ENCODE data around the gene KDM4C.

KDM4C gene

DNA sequence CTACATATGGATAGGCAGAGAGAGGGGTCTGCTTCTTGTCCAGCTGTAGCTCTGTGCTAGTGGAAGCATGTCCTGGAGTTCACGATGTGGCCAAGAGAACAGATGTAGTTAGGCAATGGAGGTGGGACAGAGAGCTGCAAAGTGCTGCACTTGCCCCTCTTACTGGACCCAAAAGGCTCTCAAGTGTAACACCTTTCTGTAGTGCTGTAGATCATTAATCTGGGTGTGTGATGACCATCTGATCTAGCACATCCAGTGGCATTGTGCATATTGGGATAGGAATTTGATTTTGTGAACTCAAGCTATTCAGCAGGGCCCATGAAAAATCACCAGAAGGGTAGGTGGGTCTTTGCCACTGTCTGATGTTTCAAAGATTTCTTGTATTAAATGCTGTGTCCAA is 151.4 kb downstream of the KDM4C start:
- DNase-seq: no peak

DNA sequence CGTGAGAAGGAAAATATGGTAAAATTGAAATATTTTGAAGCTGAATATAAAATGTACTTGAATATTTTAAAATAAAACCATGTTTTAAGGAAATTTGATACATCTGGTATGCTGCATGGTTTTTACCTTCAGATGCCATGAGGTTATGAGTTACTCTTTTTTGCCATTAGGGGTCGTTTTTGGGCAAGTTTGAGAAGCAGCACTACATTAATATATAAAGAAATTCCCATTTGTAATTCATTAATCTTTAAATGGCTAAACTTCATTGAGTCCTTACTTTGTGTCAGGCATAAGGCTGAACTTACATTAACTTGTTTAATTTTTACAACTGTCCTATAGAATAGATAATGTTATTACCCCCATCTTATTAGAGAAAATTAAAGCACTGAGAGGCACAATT is 152.3 kb downstream of the KDM4C start:
- DNase-seq: peak; percentile 3

DNA sequence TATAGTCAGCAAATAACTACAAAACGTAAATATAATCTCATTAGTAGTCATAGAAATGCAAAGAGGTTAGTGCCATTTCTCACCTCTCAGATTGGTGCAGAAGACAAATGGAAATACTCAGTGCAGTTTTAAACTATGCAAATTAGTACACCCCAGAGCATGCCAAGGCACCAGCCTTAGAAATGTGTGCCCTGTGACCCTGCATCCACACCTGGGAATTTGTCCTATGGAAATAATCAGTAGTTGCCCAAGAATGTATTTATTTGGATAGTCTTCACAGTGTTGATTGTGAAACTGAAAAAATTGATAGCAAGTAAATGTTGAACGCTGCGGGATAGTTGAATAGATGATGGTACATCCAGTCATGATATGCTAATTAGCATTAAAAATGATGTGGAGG is 152.7 kb downstream of the KDM4C start:
- no peak for DNase-seq

DNA sequence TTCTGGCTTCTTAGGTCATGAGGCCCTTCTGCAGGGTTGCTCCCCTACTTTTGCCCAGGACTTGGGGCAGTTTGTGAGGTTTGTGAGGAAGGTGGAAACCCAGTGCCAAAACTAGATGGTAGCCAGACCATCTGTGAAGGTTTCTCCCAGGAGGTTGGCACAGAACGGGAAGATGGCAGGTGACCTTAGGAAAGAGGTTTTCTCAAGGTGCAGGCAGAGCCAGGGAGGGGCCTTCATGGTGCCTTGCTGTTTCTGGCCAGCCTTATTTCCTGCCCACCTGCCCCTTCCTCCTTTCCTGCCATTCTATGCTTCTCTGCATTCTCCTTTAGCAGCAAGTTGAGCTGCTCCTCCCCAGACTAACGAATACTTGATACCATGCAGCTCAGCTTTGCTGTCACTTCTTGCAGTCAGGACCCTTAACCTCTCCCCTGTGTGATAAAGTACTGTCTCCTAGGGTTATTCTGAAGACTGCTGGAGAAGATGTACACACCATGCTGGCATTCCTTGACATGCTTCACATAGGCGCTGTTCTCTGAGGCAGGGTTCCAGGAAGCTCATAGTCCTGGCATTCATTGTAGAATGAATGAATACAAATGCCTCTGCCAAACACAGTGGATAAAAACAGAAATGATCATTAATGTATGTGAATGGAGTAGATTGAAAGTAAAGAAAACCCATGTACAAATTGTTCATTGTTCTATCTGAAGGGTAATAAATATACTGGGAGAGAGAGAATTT is 154.3 kb downstream of the KDM4C start:
- no peak for DNase-seq

DNA sequence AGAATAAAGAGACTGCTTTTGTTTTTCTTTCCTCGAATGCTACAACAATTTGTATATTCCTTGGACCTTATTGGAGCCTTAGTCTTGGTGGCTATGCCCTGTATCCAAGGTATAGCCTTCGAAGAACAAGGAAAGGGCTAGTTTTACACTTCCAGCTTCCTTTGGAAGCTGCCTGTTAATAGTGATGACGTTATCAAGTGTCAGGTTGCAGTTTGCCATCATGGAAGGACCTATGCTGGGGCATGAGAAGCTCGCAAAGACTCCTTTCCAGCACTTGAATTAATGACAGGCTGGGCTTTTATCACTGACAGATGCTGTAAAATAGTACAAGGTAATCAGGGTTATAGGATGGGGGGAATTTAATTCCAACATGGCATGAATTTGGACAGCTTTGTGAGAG is 157.9 kb downstream of the KDM4C start:
- no peak for DNase-seq

DNA sequence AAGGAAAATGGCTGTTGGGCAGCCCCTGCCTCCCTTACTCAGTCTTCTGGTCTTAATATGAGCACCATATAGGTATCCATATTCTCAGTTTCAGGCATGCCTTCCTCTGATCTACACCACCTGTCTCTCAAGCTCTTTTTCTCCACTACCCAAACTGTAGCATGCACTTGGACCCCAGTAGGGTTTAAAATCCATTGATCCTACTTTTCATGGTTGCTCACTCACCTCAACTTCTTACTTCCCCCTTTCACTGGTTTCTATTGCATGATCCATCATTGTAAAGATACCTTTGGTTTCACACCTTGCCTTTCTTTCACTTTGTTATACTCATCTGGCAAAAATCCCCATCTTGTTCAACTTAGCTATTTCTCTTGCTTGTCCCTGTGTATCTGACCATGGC is 159.4 kb downstream of the KDM4C start:
- DNase-seq: no peak

DNA sequence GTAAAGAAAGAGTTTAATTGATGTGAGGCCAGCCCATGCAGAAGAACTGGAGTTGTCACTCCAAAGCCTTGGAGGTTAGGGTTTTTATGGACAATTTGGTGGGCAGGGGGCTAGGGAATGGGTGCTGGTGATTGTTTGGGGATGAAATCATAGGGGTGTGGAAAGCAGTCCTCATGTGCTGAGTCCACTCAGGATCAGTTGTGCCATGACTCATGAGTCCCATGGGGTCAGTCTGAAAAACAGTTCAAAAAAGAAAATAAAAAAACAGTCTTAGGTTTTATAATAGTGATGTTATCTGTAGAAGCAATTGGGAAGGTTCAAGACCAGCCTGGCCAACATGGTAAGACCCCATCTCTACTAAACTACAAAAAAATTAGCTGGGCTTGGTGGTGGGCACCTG is 162.3 kb downstream of the KDM4C start:
- no peak for DNase-seq

DNA sequence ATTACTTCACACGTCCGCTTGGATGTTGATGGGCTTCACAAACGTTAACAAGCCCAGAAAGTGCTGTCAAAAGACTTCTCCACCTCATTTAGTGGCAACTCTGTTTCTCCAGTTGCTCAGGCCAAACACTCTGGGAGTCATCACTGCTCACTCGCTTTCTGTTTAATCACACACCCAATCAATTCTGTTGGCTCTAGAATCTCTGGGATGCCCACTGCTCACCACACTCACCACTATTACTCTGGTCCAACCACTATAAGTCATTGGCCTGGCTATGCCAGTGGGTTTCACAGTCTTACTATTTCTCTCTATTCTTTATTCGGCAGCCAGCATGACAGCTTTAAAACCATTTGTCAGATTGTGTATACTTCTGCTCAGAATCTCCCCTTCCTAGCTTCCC is 163.5 kb downstream of the KDM4C start:
- no peak for DNase-seq

DNA sequence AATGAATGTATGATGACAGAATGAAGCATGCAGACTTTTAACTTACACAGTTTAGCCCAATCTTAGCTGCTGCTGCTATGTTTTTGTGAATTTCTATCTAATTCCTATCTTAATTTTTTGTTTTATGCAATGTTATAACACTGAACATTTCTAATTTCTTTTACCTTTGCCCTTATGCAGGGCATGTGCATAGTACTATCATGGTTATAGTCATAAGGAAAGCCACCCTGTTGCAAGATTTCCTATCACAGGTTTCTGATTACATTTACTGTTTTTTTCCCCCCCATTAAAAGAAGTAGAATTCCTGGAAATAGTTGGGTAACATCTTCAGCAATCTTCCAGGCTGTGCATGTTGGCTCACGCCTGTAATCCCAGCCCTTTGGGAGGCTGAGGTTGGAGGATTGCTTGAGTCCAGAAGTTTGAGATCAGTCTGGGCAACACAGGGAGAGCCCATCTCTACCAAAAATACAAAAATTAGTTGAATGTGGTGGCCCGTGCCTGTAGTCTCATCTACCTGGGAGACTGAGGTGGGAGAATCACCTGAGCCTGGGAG is 164.4 kb downstream of the KDM4C start:
- DNase-seq: no peak

DNA sequence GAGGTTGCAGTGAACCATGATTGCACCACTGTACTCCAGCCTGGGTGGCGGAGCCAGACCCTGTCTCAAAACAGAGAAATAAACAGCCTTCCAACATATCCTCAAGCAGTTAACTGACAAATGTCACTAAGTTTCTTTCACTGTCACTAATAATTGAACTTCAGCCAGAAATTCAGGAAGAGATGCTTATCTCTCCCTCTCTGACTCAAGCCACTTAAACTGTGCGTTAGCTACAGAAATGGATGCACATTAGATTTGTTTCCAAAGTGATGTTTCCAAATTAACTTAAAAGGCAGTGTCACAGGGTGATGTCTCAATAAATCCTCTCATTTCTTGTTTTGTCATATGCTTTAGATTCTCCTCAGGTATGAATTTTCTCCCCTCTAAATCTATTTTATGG is 164.9 kb downstream of the KDM4C start:
- no peak for DNase-seq

DNA sequence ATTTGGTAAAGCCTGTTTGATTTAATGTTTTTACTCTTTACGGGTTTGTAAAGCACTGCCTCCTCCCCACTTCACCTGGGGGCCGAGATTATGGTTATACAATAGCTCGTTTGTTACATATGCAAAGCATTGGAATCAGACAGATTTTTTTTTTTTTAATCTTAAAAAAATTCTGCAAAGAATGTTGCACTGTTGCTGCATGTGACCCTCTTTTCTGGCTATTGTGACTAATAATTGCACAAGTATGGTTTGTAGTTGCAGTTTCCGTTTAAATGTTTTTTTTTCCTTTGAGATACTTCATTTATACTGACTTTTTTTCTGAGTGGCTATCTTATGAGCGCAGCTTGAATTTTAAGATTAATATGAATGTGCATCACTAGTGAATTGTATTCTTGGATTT is 165.3 kb downstream of the KDM4C start:
- no peak for DNase-seq

DNA sequence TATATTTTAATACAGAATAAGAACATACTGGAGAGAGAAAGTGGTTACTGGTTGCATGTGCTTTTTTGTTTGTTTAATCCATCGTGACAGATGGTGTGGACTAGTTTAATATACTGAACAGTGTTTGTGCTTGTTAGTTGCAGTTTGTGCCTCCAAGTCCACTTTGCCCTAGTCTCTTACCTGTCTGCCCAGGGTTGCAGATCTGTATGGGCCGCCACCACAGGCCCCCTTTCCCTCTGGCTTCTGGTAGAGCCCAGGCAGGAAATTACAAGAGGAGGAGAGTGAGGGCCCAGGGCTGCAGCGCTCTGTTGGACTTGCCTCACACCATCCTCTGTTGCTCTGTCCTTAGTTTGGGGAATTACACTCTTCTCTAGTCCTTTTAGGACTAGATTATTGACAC is 166.4 kb downstream of the KDM4C start:
- no peak for DNase-seq

DNA sequence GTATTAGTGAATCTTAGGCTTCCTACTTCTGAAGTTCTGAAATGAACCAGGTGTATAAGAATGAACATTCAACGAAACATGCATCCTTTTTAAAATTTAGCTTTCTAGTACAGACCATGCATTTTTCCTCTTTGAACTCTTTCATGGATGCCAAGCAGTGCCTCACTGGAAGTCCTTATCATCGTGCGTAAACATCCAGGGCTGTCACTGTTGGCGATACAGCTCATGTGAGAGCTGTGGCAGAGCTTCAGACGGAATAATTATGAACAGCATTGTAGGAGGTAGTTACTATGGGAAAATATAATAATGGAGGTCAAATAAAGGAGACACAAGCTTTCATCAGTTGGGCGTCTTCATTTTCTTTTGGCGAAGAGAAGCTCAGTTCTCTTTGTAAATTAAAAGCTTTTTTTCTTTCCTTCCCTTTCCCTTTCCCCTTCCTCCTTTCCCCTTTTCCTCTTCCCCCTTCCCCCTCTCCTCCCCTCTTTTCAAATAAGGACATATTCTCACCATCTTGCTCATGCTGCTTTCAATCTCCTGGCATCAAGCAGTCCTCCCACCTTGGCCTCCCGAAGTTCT is 167.3 kb downstream of the KDM4C start:
- no peak for DNase-seq

DNA sequence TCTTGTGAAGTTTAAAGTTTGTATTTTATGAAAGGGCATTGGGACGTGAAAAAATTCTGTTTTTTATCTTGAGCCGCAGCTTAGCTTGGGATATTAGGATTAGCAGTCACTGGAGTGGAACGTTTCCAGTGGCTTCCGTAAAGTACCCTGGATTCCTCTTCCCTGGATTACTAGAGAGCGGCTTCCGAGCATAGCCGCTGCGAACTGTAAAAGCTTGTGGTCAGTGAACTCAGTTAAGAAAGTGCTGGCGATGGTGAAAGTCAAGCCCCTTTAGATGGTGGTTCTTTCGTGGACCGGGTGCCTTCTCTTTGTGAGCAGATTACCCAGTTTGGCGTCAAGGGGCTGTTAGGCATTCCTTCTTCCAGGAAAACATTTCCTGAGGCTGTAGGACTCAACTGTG is 168.1 kb downstream of the KDM4C start:
- no peak for DNase-seq

DNA sequence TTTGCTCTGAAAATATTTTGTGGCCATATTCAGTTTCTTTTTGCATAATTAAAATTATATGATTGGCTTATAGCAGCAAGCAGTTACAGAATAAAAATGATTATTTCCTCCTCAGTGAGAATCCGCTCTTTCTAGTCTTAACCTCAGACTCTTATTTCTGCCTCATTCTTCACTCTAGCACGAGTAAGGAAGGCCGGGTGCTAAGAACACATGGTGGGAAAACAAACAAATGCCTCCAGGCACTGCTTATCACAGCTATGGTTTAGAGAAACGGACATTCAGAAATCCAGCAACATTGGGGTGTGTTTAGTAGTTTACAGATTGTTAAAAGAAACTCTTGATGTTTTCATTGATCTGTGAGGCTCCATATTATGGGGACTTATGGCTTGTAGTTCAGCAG is 168.7 kb downstream of the KDM4C start:
- DNase-seq: no peak

DNA sequence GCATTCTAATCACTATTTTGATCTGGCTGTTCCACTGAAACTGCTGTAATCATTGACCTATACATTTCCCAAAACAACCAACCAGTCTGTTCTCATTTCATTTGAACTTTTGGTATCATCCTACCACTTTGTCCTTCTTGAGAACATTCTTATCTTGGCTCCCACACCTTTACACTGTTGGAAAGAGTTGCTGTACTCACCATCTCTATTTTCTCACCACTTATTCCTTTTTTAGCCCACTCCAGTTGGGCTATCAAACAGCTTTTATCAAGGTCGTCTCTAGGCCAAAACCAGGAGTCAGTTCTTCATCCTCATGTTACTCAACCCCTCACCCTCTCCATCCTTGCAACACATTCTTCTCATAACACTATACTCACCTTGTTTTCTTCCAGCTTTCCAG is 170.1 kb downstream of the KDM4C start:
- no peak for DNase-seq

DNA sequence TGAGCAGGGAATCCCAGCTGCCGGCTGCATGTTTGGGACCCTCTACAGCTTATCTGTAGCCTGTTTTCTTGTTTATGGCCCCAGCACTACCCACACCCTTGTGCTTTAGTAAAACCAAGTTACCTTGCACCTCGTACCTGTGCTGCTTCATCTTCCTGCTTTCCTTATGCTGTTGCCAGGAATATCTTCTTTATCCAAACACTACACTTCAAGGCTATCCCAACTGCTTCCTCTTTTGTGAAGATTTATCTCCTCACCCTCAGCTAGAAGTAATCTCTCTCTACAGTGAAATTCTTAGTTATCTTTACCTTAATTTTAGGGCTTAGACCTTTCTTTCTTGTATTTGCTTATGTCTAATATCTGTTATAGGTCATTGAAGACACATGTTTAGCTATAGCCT is 171.1 kb downstream of the KDM4C start:
- DNase-seq: no peak

DNA sequence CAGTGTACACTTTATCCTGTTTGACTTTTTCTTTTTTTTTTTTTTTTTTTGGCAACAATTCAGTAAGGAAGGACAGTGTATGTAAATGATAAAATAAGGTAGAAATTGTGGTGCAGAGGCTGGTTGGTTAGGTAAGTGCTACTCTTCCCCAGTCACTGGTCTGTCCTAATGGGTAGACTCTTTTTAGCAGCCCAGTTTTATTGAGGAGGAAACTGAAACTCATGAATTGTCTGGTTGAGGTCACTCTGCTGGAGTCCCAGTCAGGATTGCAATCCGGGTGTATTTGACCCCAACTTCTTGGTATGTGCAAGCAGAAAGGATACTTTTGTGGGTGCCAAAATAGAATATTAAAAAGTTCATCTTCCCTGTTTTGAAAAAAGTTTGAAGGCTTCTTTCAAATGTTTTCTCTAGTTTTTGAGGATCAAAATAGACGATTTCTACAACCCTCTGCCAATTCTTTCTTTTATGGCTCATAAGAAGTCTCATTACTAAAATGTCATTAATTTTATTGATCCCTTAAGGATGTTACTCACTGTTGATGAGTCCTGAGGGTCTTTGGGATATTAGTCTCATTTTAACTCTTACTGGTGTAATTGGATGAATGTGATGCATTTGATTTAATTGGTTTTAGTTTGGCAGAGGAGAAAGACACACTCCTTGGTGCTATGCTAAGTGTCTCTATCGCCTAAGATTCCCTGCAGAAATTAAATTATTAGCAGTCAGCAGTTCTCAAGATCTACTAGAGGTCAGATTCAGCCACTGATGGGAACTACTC is 171.9 kb downstream of the KDM4C start:
- DNase-seq: no peak

DNA sequence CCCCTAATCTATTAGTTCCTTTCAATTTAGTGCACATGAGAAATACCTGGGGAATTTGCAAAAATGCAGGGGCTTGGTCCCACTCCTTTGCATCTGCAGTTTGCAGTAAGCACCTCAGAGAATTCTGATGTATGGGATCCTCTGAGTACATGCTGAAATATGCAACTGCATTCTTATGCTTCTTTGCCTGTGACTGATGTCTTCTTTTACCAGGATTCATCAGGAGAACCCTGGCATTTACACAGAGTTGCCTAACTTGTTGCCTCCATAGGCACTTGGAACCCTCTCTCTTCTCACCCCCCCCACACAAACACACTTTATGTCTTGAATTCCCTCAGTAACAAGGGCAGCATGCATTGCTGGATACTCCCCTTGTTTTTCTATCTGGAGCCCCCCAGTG is 173.1 kb downstream of the KDM4C start:
- DNase-seq: no peak

DNA sequence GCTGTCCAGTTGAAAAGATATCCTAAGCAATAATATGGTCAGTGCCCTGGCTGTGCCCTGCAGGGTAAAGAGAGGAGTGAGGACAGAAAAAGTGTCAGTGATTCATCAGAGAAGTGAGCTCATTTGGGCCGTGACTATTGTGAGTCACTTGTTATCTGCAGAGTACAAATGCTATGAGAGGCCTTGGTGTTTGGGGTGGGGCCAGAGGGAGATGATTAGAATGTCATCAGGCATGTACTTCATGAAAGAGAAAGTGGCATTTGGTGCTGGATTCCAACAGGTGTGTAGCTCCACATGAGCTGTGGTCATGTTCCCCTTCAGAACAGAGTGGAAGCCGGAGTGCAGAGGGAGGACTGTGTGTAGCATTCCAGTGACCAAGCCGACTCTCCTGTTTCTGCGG is 174.1 kb downstream of the KDM4C start:
- no peak for DNase-seq

DNA sequence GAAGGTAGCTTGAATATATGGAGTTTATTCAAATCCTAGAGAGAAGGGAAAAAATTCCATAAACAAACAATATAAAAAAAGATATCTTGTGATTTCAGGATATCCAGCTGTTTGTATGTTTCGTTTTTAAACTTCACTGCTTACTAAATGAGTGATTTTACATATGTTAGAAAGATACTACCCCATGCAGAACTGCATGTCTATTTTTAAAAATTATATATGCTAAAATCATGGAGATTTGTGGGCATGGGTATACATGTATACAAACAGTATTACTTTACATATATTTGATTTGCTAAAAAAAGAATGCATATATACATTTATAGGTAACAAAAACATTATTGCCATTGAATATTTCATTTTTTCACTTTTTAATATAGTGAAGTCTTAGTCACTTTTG is 178.3 kb downstream of the KDM4C start:
- no peak for DNase-seq

DNA sequence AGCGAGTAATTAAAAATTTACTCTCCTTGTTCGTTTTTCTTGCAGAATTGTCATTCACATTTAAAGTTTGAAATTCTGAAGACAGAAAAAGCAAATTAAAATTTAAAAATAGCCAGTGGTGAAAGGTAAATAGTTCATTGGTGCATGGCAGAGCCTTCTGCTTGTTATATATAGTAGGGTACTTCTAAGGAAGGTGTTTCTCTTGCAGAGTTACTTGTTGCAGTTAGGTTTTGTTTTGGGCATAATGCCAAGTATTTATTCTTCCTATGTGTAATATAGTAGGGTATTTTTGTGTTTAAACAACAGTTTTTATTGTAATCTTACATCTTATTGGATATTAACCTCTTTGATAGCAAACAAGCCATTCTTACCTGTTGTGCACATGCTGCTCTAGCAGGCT is 179.4 kb downstream of the KDM4C start:
- no peak for DNase-seq

DNA sequence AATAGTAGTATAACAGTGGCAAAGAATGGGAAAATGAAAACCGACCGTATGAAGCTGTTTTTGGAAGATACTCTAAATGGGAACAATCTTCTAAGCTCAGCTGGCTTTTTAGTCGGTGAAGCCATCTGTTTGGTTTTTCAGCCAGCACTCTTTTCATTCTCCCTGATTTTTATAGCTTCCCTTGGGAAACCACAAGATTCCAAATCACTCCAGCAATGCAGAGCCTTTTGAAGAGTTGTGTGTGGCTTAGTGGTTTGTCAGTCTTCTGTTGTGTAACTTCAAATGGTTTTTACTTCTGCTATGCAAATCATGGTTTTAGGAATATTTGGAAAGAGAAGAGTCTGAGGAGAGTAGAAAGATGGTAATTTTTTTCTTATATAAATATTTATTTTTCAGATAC is 180.7 kb downstream of the KDM4C start:
- DNase-seq: peak; percentile 33

DNA sequence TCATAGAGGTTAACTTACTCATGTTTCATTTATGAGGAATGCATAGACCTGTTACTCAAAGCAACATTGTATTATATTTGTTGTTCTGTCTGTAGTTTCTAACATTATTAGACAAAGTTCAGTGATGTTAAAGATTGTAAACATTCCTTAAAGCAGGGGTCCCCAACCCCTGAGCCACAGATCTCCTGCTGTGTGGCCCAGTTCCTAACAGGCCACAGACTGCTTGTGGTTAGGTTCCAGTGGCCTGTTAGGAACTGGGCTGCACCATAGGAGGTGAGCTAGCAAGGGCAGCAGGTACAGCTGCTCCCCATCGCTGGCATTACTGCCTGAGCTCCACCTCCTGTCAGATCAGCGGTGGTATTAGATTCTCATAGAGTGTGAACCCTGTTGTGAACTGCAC is 181.1 kb downstream of the KDM4C start:
- DNase-seq: no peak

Data from NCI-H1694 treated with DMSO at 0.1 percent for 48 hours (cell line).